Stimulated activated CD8-positive, alpha-beta memory T cell treated with anti-CD3 and anti-CD28 coated beads, Interleukin-7, amount 100 ng/mL, for 4 hours (primary cell): ENCODE measurements around the gene TMEM231.
"Not testable (repeated sequence)": the region's sequence is repeated elsewhere in the genome, so short reads cannot be mapped to it uniquely, and the experiment has no call there.

Experiments
- DNase-seq, 2 donors: peaks; one replicate each; pipeline ENCODE4 v3.0.0-alpha.2; 2020; ENCODE audit warnings: low read depth in 2 of 2

Gene TMEM231

GRCh38 chr16:75532142-75532765, 23.8 kb downstream of the TMEM231 start:
- DNase-seq: no peak

- DNase-seq: no peak
Measured at GRCh38 chr16:75529959-75530358, 26.1 kb downstream of the TMEM231 start.

GRCh38 chr16:75529056-75529905, 26.8 kb downstream of the TMEM231 start:
- no peak for DNase-seq

GRCh38 chr16:75527825-75528299, 28.2 kb downstream of the TMEM231 start:
- no peak for DNase-seq

GRCh38 chr16:75526032-75526790, 29.8 kb downstream of the TMEM231 start:
- DNase-seq: no peak

GRCh38 chr16:75519175-75519574, 36.9 kb downstream of the TMEM231 start:
- DNase-seq: no peak

- DNase-seq: peak in 1 of 2 donors; percentile 14
Measured at GRCh38 chr16:75516189-75516966, 39.7 kb downstream of the TMEM231 start.

- no peak for DNase-seq
Measured at GRCh38 chr16:75514296-75514695, 41.8 kb downstream of the TMEM231 start.

- no peak for DNase-seq
Measured at GRCh38 chr16:75506574-75506973, 49.5 kb downstream of the TMEM231 start.

GRCh38 chr16:75506107-75506506, 49.9 kb downstream of the TMEM231 start:
- no peak for DNase-seq

- DNase-seq: no peak
Measured at GRCh38 chr16:75503801-75504200, 52.3 kb downstream of the TMEM231 start.

GRCh38 chr16:75502916-75503605, 53.0 kb downstream of the TMEM231 start:
- no peak for DNase-seq

- not testable (repeated sequence) for DNase-seq
Measured at GRCh38 chr16:75501820-75502219, 54.2 kb downstream of the TMEM231 start.

- no peak for DNase-seq
Measured at GRCh38 chr16:75501359-75501758, 54.7 kb downstream of the TMEM231 start.

GRCh38 chr16:75498605-75499322, 57.3 kb downstream of the TMEM231 start:
- DNase-seq: not testable (repeated sequence)

GRCh38 chr16:75497558-75497957, 58.5 kb downstream of the TMEM231 start:
- DNase-seq: no peak

GRCh38 chr16:75495076-75495674, 60.9 kb downstream of the TMEM231 start, which contains the start of gene CHST6:
TSS of gene CHST6 (minus strand) at chr16:75495441. CDS start at chr16:75479828, 15,613 bp downstream.
- DNase-seq: peak in 1 of 2 donors; percentile 5

- no peak for DNase-seq
Measured at GRCh38 chr16:75494661-75495075, 61.4 kb downstream of the TMEM231 start.

GRCh38 chr16:75494184-75494583, 61.9 kb downstream of the TMEM231 start:
- no peak for DNase-seq

- no peak for DNase-seq
Measured at GRCh38 chr16:75491876-75492275, 64.2 kb downstream of the TMEM231 start.
